HG03442 (cell line): Measurements from ENCODE around the gene GEMIN7.

Source experiments
- ATAC-seq: cut with Tn5 transposase; IDR thresholded peaks from one replicate; pipeline ENCODE4 v1.9.1; 2021; ENCODE audit warnings: mild to moderate bottlenecking, moderate library complexity; ENCODE audit not compliant: unreplicated experiment

GEMIN7 gene

GRCh38 chr19:45125360-45125759 is 46.3 kb downstream of the GEMIN7 start:
- no peak for ATAC-seq

GRCh38 chr19:45125975-45126493 is 47.0 kb downstream of the GEMIN7 start:
- no peak for ATAC-seq

GRCh38 chr19:45126654-45127053 is 47.6 kb downstream of the GEMIN7 start:
- no peak for ATAC-seq

GRCh38 chr19:45128146-45128545 is 49.1 kb downstream of the GEMIN7 start:
- ATAC-seq: no peak

DNA sequence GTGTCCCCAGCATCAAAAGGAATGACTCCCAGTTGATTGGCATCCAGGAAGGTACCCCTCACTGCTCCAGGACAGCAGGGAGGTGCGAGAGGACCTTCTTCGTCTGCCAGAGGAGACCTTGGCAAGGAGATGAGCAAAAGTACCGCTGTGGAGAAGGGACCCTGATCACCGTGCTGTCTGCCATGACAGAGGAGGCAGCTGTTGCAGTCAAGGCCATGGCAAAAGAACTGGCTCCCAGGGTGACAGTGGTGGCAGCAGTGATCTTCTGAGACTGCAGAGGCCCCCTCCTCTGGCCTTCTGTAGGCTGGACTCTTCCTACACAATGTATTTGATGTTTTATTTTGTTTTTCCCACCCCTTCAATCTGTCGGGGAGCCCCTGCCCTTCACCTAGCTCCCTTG is 49.7 kb downstream of the GEMIN7 start:
- ATAC-seq: no peak

GRCh38 chr19:45130236-45130635 is 51.2 kb downstream of the GEMIN7 start:
- ATAC-seq: no peak

DNA sequence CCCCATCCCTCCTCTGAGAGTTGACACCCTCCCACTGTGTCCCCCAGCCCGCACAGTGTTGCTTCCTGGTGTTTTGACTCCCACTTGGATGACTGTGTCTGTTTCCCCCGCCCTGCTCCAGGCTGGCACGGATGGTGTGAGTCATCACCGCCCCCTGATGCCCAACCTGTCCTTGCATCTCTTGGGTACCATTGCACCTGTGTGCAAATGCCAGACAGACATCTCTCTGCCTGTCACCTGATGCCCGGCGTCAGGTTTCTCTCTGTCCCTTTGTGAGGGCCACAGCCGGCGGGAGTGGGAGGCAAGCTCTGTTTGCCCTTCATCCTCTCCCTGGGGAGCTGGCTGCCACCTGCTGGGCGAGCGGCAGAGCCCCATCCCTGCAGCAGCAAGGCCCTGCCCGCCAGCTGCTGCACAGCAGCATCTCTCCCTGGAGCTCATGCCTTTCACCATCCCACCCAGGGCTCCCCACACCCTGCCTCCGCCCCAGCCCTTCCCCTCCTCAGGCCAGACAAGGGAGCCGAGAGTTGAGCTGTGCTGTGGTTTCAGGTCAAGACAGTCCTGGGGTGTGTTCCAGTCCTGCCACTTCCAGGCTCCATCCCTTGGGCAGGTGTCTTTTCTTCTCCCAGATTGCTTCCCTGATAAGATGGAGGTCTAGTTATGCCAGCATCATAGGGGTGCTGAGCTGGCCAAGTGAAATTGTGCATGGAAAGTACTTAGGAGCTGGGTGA is 52.0 kb downstream of the GEMIN7 start:
- no peak for ATAC-seq

DNA sequence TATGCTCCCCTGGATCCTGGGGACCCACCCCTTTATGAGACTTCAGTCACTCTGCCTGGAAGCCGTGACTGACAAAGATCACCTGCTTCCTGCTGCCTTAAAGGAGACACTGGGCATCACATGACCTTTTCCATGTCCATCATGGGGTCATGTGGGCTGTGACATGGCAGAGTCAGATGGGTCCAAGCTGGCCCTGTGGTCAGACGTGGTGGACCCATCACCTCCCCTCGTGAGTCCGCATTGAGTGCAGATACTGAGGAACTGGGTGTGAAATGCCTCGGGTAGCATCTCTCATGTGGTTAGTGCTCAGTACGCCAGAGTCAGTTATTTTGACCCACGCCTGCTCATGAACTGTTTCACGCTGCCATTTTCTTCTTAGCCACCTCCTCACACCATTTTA is 54.6 kb downstream of the GEMIN7 start:
- ATAC-seq: no peak

DNA sequence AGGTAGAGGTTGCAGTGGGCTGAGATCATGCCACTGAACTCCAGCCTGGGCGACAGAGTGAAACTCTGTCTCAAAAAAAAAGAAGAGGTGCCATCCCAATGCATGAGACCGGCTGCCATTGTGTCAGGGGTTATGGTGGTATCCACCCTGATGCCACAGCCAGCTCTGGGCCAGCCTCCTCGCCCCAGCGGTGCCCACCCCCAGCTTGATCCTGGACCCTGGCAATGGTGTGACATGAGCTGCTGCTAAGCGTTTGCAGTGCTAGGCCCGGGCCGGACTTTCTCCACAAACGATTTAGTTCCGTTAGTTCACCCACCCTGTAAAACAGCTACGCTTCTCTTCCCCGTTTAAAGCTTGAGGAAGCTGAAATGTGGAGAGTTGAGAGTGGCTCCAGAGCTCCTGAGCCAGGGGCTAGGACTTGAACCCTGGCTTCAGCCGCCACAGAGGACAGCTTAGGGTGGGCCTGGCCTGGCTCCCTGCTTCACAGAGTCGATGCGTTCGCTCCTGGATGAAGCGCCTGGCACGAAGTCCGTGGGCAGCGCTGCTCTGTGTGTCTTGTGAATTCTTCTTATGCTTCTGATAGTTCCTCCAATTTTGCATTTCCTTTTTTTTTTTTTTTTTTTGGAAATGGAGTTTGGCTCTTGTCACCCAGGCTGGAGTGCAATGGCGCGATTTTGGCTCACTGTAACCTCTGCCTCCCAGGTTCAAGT is 56.3 kb downstream of the GEMIN7 start:
- no peak for ATAC-seq

GRCh38 chr19:45136507-45137178 is 57.6 kb downstream of the GEMIN7 start:
- no peak for ATAC-seq

- ATAC-seq: peak; percentile 68
Observed at GRCh38 chr19:45137179-45137761, 58.2 kb downstream of the GEMIN7 start.

DNA sequence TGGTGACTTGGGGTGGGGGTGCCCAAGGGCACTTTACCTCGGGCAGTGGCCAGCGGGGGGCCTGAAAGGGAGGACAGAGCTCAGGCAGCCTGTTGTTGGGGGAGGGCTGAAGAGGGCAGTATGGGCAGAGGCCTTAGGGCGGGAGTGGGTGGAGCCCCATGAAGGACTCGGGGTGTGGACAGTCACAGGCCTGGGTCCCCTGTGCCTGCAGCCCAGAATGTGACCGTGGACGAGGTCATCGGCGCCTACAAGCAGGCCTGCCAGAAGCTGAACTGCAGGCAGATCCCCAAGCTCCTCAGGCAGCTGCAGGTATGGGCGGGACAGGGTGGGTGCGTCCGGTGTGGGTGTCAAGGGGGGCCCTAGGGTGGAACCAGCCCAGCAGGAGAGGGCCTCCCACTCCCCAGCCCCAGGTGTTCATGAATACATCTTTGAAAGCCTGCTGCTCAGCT is 59.3 kb downstream of the GEMIN7 start:
- no peak for ATAC-seq

- ATAC-seq: no peak
Observed at GRCh38 chr19:45139286-45140143, 60.5 kb downstream of the GEMIN7 start.

DNA sequence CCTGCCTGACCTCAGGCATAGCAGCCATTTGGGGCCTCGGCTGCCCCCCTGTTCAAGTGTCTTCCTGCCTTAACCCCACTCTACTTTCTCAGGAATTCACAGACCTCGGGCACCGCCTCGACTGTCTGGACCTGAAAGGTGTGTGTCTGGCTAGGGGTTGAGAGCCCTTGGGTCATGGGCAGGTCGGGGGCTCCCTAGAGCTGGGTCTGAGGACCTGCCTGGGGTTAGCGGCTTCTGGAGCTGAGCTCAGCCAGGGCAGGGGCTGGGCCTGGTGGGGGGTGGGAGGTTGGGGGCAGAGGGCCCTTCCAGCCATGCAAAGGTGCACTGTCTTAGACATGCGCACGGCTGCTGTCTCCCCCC is 61.1 kb downstream of the GEMIN7 start:
- no peak for ATAC-seq

DNA sequence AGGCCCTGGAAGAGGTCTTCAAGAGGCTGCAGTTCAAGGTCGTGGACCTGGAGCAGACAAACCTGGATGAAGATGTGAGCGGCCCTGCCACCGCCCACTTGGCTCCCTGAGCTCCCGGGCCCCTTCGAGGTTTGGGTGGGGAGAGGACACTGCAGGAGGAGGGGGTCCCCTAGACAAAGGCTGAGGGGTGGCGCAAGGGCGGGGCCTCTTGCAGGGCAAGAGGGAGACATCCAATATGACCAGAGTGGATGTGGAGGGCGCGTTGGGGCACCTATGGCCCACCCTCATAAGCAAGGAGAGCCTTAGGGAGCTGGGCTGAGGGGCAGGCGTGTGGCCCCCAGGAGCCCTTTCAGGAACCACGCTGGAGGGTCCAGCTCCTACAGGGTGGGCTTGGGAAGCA is 61.5 kb downstream of the GEMIN7 start:
- ATAC-seq: no peak
